Panc1 (cell line): ENCODE results near the gene DIAPH3. TPM values are rescaled to one million over a fixed set of nuclear protein-coding genes. Genes with fewer than 3 reads are reported as not detected.

Experiments
- ATAC-seq: fragments of 200-7000 bp; cut with Tn5 transposase; 2 replicates; pipeline ENCODE4 v1.9.1; 2020; ENCODE audit warnings: mild to moderate bottlenecking, moderate library complexity
- BruUV-seq: library from RNA; stranded (reverse); fragments of 400-500 nt; replicated peaks from 2 replicates; lab custom pipeline; 2021; lab: Mats Ljungman, UMichigan
- CTCF ChIA-PET: fragments of 300-600 bp; sonication (Branson Sonifier 250); formaldehyde crosslinking; loops from one replicate; lab custom pipeline; 2022; ENCODE audit warnings: antibody characterized with exemption; lab: Charles Lee
- POLR2A ChIA-PET: fragments of 300-600 bp; sonication (Branson Sonifier 250); formaldehyde crosslinking; loops from one replicate; lab custom pipeline; 2022; ENCODE audit warnings: antibody characterized with exemption; lab: Charles Lee
- DNase-seq: peaks from one replicate; pipeline ENCODE4 v3.0.0-alpha.2; 2010; ENCODE audit warnings: low read depth, low spot score
- H3K27ac ChIP-seq: 2 replicates; pipeline ENCODE4 v1.5.1; 2011; ENCODE audit warnings: mild to moderate bottlenecking, low read length, inconsistent platforms
- H3K27me3 ChIP-seq: fragments of 200-500 bp; sonication (Bioruptor generic); 2 replicates; pipeline ENCODE4 v1.6.0; 2014; ENCODE audit warnings: low read length, inconsistent platforms; ENCODE audit not compliant: control insufficient read depth, insufficient read depth
- H3K36me3 ChIP-seq: fragments of 200-500 bp; sonication (Bioruptor generic); 2 replicates; pipeline ENCODE4 v1.5.1; 2014; ENCODE audit warnings: inconsistent platforms, mild to moderate bottlenecking, low read length, moderate library complexity; ENCODE audit not compliant: control insufficient read depth, insufficient read depth
- H3K4me1 ChIP-seq: 2 replicates; pipeline ENCODE4 v1.5.1; 2011; ENCODE audit warnings: inconsistent platforms, mild to moderate bottlenecking, low read length, moderate library complexity; ENCODE audit not compliant: control insufficient read depth, insufficient read depth
- H3K4me3 ChIP-seq, 2 experiments: 2 replicates each; pipeline ENCODE4 v1.5.1; 2011 to 2012; ENCODE audit warnings: low read depth in 2 of 2, low read length in 2 of 2, mild to moderate bottlenecking in 2 of 2, inconsistent platforms in 1 of 2, moderate library complexity in 1 of 2
- H3K9me3 ChIP-seq: fragments of 200-500 bp; sonication (Bioruptor generic); 2 replicates; pipeline ENCODE4 v1.5.1; 2014; ENCODE audit warnings: low read depth, mild to moderate bottlenecking, inconsistent platforms, low read length, moderate library complexity; ENCODE audit not compliant: control insufficient read depth, insufficient read depth
- POLR2AphosphoS5 ChIP-seq: IDR thresholded peaks from 2 replicates; pipeline ENCODE4 v1.6.1; 2012; ENCODE audit warnings: mild to moderate bottlenecking, low read depth, low read length, moderate library complexity
- SIN3A ChIP-seq: IDR thresholded peaks from 2 replicates; pipeline ENCODE4 v1.6.1; 2012; ENCODE audit warnings: low read depth, mild to moderate bottlenecking, low read length, moderate library complexity, borderline replicate concordance; ENCODE audit not compliant: insufficient read depth
- TCF7L2 ChIP-seq: IDR thresholded peaks from 2 replicates; pipeline ENCODE4 v1.6.1; 2011; ENCODE audit warnings: mild to moderate bottlenecking, low read depth, low read length, inconsistent platforms
- in situ Hi-C: cut with HindIII; loops from 2 replicates; pipeline ENCODE4 v1.10.0; 2016; ENCODE audit warnings: low sequenced_read_pairs, low pct_unique_long_range_greater_than_20kb
- intact Hi-C: fragments of 100-400 bp; cut with micrococcal nuclease; formaldehyde crosslinking; loops from one replicate; pipeline ENCODE4 v1.10.0; 2022; ENCODE audit not compliant: unreplicated experiment
- total RNA-seq: library from RNA; stranded (reverse); gene quantifications from one replicate; pipeline ENCODE4 v1.2.1, GENCODE V29; 2021; ENCODE audit not compliant: unreplicated experiment
- TF ChIP-seq, protein P1 (sequence below): fragments of 450-650 bp; IDR thresholded peaks from 2 replicates; pipeline ENCODE4 v1.5.1; 2017; ENCODE audit warnings: mild to moderate bottlenecking
- TF ChIP-seq, protein P2 (sequence below), 2 experiments: IDR thresholded peaks; 2 replicates each; pipeline ENCODE4 v1.6.1; 2011 to 2012; ENCODE audit warnings: low read depth in 2 of 2, control low read depth in 1 of 2, low read length in 1 of 2, mild to moderate bottlenecking in 1 of 2, moderate library complexity in 1 of 2; ENCODE audit not compliant: insufficient read depth in 1 of 2

DIAPH3 gene
- total RNA-seq, 1 experiment from 2014 or later, result 15.4 TPM

DNA sequence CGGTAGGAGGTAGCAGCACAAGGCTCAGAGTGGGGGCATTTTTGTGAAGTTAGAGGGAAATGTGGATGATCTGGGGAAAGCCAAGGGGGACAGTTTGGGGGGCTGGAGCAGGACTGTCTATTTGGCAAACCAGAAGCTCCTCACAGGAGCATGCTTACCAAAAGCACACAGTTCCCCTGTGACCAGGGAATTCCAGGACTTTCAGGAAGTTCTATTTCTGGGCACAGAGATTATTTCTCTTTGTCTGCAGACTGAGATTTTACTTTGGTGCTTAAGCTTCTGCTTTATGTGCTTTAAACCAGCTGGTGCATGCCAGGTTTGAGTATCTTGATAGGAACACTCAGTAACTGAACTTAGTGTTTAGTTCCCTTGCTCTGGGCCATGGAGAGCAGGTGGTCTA is 525.3 kb downstream of the DIAPH3 start:
- Histone ChIP-seq H3K27ac (no peak overlapping the region), H3K4me3 (no peak overlapping the region), H3K4me1 (no peaks in the 10 kb centered on the region), H3K9me3 (no peaks in the 10 kb centered on the region), H3K27me3 (no peaks in the 10 kb centered on the region), H3K36me3 (no peaks in the 10 kb centered on the region)
- ATAC-seq, result no peak
- in situ Hi-C loops (no loop called here), intact Hi-C loops (no loop called here)
- BruUV-seq, result no TSS peak
- ChIA-PET CTCF (no interaction called here), POLR2A (no interaction called here)
- TF ChIP-seq TCF7L2 (no peak), POLR2AphosphoS5 (no peak), SIN3A (no peak)
- TF ChIP-seq, protein P1, sequence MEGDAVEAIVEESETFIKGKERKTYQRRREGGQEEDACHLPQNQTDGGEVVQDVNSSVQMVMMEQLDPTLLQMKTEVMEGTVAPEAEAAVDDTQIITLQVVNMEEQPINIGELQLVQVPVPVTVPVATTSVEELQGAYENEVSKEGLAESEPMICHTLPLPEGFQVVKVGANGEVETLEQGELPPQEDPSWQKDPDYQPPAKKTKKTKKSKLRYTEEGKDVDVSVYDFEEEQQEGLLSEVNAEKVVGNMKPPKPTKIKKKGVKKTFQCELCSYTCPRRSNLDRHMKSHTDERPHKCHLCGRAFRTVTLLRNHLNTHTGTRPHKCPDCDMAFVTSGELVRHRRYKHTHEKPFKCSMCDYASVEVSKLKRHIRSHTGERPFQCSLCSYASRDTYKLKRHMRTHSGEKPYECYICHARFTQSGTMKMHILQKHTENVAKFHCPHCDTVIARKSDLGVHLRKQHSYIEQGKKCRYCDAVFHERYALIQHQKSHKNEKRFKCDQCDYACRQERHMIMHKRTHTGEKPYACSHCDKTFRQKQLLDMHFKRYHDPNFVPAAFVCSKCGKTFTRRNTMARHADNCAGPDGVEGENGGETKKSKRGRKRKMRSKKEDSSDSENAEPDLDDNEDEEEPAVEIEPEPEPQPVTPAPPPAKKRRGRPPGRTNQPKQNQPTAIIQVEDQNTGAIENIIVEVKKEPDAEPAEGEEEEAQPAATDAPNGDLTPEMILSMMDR, result no peak
- TF ChIP-seq, protein P2, sequence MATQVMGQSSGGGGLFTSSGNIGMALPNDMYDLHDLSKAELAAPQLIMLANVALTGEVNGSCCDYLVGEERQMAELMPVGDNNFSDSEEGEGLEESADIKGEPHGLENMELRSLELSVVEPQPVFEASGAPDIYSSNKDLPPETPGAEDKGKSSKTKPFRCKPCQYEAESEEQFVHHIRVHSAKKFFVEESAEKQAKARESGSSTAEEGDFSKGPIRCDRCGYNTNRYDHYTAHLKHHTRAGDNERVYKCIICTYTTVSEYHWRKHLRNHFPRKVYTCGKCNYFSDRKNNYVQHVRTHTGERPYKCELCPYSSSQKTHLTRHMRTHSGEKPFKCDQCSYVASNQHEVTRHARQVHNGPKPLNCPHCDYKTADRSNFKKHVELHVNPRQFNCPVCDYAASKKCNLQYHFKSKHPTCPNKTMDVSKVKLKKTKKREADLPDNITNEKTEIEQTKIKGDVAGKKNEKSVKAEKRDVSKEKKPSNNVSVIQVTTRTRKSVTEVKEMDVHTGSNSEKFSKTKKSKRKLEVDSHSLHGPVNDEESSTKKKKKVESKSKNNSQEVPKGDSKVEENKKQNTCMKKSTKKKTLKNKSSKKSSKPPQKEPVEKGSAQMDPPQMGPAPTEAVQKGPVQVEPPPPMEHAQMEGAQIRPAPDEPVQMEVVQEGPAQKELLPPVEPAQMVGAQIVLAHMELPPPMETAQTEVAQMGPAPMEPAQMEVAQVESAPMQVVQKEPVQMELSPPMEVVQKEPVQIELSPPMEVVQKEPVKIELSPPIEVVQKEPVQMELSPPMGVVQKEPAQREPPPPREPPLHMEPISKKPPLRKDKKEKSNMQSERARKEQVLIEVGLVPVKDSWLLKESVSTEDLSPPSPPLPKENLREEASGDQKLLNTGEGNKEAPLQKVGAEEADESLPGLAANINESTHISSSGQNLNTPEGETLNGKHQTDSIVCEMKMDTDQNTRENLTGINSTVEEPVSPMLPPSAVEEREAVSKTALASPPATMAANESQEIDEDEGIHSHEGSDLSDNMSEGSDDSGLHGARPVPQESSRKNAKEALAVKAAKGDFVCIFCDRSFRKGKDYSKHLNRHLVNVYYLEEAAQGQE (IDR thresholded peaks at IDR 0.05; ENCODE audit: insufficient read depth in 1 of 2, low read depth in 2 of 2, low read length in 1 of 2), result no peak
- DNase-seq, result no peak

DNA sequence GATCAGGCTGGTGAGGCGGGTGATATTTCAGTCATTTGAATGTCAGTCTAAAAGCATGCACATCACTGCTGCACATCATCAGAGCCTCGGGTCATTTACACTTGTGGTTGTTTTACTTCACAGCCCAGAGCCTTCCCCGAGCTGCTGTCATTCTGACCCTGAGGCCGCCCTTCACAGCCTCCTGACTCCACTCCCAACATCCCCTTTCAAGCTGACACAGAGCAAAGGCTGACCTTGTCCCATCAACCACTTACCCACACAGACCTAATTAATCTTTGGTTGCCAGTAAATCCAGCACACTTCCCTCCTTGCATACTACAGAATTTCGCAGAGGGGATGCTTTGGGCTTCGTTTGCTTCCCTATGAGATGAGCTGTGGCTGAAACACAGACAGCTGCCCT is 528.1 kb downstream of the DIAPH3 start:
- ATAC-seq, result no peak
- intact Hi-C loops, result no loop called here
- no TSS peak for BruUV-seq

More for the DNA sequence above, 528.1 kb downstream of the DIAPH3 start:
- POLR2A ChIA-PET, result no interaction called here
- no peak overlapping the region for H3K4me3 ChIP-seq
- H3K27me3 ChIP-seq, result no peaks in the 10 kb centered on the region
- in situ Hi-C loops, result no loop called here
- TF ChIP-seq SIN3A, result no peak
- no peak for TF ChIP-seq TCF7L2
- TF ChIP-seq, protein P1, result no peak
- TF ChIP-seq, protein P2 (IDR thresholded peaks at IDR 0.05; ENCODE audit: insufficient read depth in 1 of 2, low read depth in 2 of 2, low read length in 1 of 2), result no peak
- no peak for TF ChIP-seq POLR2AphosphoS5
- CTCF ChIA-PET, result no interaction called here
- H3K9me3 ChIP-seq, result no peaks in the 10 kb centered on the region
- no peaks in the 10 kb centered on the region for H3K36me3 ChIP-seq
- DNase-seq, result no peak
- no peak overlapping the region for H3K27ac ChIP-seq
- no peaks in the 10 kb centered on the region for H3K4me1 ChIP-seq
